ENCODE data around the gene CIRBP. TPM values are rescaled to one million over a fixed set of nuclear protein-coding genes. Genes with fewer than 3 reads are reported as not detected.
A peak's percentile ranks its signal among the peaks of the same experiment; 100 is the strongest.

Gene CIRBP
- total and polyA plus RNA-seq, 2 of the 13 experiments (the other 11 are each of a cell fraction or from before 2014, with no cell fraction given): 133 to 140 TPM

DNA sequence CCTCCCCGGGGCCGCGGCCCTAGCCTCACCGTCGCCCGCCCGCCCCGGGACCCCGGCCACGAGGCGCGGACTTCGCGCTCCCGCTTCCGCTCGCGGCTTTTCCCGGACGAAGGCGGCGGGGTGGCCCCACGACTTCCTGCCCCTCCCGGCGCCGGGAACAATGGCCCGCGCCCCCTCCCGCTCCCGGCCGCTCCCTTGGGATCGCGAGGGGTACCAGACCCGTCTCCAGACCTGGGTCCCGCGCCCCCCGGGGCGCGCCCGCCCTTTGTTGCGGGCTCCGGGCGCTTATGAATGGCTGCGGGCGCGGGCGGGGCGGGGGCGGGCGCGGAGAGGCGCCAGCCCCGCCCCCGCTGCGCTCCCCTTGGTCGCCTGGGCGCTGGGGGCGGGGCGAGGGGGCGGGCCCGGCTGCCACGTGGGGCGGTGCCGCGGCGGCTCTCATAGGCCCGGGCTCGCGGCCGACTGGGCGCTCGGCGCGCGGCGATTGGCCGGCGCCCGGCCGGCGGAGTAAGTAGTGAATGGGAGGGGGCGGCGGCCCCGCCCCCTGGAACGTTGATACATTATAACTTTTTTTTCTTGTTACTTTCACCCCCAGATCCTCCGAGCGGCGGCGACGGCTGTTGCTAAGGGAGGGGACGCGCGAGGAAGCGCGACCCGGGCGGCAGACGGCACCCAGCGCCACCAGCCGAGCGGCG lies 19.7 kb upstream of the CIRBP start (continued):
- TF ChIP-seq NFE2 (CRISPR knock-in tag; IDR thresholded peaks at IDR 0.05) (no peak), PLRG1 (conservative IDR thresholded peaks at IDR 0.05) (no peak), ESRRA (CRISPR knock-in tag; IDR thresholded peaks at IDR 0.05; ENCODE audit: low read depth) (peak; percentile 13), ZNF615 (CRISPR knock-in tag; IDR thresholded peaks at IDR 0.05; ENCODE audit: borderline replicate concordance) (no peak), ZNF720 (CRISPR knock-in tag; IDR thresholded peaks at IDR 0.05) (no peak), ZNF432 (CRISPR knock-in tag; IDR thresholded peaks at IDR 0.05; ENCODE audit: borderline replicate concordance) (no peak), ARHGAP35 (CRISPR knock-in tag; IDR thresholded peaks at IDR 0.05; ENCODE audit: borderline replicate concordance) (no peak), RBAK (CRISPR knock-in tag; IDR thresholded peaks at IDR 0.05) (no peak), ZSCAN12 (CRISPR knock-in tag; IDR thresholded peaks at IDR 0.05) (peak; percentile 88; the same call in 1 of the 2 replicates), ZBTB42 (CRISPR knock-in tag; IDR thresholded peaks at IDR 0.05) (no peak), ZNF337 (CRISPR knock-in tag; IDR thresholded peaks at IDR 0.05; ENCODE audit: borderline replicate concordance, low read depth) (no peak), NCOA2 (CRISPR knock-in tag; IDR thresholded peaks at IDR 0.05) (no peak), MBD4 (IDR thresholded peaks at IDR 0.05; ENCODE audit: borderline replicate concordance, low read length) (no peak), ZNF841 (CRISPR knock-in tag; IDR thresholded peaks at IDR 0.05; ENCODE audit: borderline replicate concordance) (0 out of 2 replicates have a peak, but pooled peaks have one; percentile 18), SAFB2 (CRISPR knock-in tag; IDR thresholded peaks at IDR 0.05; ENCODE audit: borderline replicate concordance, low read depth) (no peak), AGO1 (IDR thresholded peaks at IDR 0.05; ENCODE audit: low read depth, low read length, poor library complexity, severe bottlenecking) (no peak)
- TF ChIP-seq, protein P1, sequence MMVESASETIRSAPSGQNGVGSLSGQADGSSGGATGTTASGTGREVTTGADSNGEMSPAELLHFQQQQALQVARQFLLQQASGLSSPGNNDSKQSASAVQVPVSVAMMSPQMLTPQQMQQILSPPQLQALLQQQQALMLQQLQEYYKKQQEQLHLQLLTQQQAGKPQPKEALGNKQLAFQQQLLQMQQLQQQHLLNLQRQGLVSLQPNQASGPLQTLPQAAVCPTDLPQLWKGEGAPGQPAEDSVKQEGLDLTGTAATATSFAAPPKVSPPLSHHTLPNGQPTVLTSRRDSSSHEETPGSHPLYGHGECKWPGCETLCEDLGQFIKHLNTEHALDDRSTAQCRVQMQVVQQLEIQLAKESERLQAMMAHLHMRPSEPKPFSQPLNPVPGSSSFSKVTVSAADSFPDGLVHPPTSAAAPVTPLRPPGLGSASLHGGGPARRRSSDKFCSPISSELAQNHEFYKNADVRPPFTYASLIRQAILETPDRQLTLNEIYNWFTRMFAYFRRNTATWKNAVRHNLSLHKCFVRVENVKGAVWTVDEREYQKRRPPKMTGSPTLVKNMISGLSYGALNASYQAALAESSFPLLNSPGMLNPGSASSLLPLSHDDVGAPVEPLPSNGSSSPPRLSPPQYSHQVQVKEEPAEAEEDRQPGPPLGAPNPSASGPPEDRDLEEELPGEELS (CRISPR knock-in tag; IDR thresholded peaks at IDR 0.05): no peak
- TF ChIP-seq, protein P2, sequence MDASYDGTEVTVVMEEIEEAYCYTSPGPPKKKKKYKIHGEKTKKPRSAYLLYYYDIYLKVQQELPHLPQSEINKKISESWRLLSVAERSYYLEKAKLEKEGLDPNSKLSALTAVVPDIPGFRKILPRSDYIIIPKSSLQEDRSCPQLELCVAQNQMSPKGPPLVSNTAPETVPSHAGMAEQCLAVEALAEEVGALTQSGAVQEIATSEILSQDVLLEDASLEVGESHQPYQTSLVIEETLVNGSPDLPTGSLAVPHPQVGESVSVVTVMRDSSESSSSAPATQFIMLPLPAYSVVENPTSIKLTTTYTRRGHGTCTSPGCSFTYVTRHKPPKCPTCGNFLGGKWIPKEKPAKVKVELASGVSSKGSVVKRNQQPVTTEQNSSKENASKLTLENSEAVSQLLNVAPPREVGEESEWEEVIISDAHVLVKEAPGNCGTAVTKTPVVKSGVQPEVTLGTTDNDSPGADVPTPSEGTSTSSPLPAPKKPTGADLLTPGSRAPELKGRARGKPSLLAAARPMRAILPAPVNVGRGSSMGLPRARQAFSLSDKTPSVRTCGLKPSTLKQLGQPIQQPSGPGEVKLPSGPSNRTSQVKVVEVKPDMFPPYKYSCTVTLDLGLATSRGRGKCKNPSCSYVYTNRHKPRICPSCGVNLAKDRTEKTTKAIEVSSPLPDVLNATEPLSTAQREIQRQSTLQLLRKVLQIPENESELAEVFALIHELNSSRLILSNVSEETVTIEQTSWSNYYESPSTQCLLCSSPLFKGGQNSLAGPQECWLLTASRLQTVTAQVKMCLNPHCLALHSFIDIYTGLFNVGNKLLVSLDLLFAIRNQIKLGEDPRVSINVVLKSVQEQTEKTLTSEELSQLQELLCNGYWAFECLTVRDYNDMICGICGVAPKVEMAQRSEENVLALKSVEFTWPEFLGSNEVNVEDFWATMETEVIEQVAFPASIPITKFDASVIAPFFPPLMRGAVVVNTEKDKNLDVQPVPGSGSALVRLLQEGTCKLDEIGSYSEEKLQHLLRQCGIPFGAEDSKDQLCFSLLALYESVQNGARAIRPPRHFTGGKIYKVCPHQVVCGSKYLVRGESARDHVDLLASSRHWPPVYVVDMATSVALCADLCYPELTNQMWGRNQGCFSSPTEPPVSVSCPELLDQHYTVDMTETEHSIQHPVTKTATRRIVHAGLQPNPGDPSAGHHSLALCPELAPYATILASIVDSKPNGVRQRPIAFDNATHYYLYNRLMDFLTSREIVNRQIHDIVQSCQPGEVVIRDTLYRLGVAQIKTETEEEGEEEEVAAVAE (CRISPR knock-in tag; IDR thresholded peaks at IDR 0.05; ENCODE audit: borderline replicate concordance): no peak
- TF ChIP-seq, protein P3, sequence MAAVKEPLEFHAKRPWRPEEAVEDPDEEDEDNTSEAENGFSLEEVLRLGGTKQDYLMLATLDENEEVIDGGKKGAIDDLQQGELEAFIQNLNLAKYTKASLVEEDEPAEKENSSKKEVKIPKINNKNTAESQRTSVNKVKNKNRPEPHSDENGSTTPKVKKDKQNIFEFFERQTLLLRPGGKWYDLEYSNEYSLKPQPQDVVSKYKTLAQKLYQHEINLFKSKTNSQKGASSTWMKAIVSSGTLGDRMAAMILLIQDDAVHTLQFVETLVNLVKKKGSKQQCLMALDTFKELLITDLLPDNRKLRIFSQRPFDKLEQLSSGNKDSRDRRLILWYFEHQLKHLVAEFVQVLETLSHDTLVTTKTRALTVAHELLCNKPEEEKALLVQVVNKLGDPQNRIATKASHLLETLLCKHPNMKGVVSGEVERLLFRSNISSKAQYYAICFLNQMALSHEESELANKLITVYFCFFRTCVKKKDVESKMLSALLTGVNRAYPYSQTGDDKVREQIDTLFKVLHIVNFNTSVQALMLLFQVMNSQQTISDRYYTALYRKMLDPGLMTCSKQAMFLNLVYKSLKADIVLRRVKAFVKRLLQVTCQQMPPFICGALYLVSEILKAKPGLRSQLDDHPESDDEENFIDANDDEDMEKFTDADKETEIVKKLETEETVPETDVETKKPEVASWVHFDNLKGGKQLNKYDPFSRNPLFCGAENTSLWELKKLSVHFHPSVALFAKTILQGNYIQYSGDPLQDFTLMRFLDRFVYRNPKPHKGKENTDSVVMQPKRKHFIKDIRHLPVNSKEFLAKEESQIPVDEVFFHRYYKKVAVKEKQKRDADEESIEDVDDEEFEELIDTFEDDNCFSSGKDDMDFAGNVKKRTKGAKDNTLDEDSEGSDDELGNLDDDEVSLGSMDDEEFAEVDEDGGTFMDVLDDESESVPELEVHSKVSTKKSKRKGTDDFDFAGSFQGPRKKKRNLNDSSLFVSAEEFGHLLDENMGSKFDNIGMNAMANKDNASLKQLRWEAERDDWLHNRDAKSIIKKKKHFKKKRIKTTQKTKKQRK (IDR thresholded peaks at IDR 0.05; ENCODE audit: low read length): no peak

Measured in HepG2 (cell line).